GM21528 (cell line): ENCODE data around the gene STARD13.

ENCODE experiments used
- ATAC-seq: cut with Tn5 transposase; IDR thresholded peaks from one replicate; pipeline ENCODE4 v1.9.1; 2021; ENCODE audit warnings: mild to moderate bottlenecking, moderate library complexity; ENCODE audit not compliant: unreplicated experiment, low FRiP score

The STARD13 gene

DNA sequence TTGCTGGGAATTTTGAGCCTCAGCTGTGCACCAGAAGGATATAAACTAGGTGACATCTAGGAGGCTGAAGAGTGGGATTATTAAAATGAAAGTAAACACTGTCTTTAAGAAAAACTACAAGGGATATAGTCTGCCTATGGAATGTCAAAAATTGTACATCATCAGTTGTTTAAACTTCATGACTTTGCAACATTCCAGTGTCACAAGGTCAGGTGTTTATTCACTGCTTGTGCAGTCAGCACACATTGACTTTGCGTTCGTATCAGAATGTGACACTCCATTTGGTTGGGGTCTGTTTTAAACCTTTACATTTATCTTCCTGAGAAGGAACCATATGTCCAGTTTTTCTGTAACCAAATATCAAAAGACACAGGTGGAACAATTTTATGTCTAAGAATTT is 183.7 kb downstream of the STARD13 start:
- ATAC-seq: no peak

DNA sequence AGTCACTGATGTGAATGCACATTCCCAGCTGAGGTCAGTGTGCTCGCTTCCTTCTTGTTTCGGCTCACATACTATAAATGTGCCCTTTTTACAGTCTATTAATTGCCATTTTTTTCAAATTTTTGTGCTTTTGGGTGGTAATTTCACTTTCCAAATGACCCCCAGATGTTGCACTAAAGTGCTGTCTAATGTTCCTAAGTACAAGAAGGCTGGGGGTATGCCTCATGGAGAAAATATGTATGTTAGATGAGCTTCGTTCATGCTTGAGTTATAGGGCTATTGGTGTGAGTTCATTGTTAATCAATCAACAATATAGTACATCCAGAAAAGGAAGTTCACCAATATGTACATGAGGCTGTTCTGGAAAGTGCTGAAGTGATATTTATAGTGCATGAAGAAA is 184.7 kb downstream of the STARD13 start:
- no peak for ATAC-seq

DNA sequence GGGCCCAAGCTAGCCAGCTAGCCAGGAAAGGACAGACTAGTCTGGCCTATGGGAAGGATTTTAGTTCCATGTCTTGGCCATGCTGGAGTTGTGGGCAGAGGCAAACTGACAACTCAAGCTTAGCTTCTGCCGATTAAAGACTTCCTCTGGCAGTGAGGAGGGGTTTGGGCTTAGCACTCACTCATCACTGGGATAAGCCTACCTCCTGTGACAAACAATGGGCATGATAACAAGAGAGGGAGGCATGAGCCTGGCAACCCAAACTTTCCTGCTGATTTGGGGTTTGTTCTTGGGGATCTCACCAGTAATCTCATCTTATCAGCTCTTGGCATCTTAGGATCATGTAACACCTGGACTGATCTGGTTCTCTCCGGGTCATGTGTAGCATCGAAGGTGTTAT is 185.7 kb downstream of the STARD13 start:
- no peak for ATAC-seq

DNA sequence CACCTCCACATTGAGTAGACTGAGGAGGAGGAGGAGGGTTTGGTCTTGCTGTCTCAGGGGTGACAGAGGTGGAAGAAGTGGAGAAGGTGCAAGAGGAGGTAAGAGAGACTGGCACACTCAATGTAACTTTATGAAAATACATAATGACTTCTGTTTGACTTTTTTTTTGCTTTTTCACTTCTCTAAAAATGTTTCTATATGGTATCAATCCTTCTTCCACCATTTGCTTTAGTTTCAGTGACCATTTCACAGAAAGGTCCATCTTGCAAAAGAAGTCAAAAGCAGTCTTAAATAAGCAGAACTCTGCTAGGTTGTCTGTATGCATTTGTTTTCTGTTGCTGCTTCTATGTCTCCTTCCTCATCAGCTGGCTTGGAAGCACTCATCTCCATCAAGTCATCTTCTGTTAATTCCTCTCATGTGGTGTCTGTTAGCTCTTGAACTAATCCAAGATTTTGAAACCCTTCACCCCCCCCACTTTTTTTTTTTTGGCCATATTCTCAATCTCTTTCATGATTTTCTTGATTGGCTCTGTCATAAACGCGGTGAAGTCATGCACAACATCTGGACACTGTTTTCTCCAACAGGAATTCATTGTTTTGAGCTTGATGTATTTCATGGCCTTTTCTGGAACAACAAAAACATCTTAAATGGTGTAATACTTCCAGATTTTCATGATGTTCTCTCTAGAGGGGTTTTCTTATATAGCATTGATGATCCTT is 188.5 kb downstream of the STARD13 start:
- no peak for ATAC-seq

DNA sequence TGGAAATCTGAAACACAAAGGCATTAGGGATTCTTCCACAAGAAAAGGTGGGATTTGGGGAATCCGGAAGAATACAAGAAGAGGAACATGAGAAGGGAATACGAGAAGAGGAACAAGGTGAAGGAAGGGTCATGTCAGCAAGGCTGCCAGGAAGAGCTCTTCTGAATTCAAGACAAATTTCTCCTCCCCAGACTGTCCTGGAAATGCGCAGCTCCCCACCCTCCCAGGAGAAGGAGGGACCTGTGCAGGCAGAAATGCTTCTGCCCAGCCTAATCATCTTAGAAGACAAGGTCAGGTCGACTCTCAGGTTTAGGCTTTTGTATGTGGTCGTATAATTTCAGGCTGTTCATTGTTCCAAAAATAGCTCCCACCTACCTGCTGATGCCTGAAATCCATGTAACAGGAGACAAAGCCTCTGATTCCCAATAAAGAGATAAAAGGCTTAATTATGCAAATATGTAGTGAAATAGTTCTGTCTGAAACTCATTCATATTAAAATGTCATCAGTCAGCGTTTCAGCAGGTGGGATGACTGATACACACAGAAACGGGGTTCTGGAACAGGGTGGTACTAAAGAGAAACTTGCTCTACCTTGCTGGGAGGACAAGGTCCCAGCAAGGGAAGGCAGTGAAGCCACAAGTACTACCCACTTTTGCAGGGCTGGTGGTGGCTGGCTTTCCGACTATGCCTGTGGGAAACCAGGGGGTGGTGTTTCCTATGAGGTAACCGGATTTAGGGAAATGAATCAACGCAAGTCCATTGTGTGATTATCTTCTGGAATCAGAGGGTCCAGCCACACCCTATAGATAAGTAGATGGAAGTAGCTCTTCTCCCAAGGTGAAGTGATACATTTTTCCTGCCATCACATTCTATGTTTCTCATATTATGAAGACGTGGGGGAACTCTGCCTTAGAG is 193.2 kb downstream of the STARD13 start:
- no peak for ATAC-seq

DNA sequence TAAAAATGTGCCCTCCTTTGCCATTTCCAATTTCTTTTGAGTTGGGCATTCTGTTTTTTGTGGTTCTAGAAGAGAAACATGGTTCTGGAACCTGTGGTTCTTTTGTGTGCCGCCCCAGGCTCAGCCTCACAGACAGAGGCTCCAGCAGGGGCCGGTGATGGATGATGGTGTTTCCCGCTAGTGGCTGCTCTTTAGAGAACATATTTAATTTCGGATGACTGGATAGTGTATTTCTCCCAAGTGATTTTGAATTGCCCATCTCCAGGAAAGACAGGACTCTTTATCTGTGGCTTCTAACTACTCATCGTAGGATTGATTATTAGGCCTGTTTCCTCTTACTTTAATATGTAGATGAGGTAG is 194.2 kb downstream of the STARD13 start:
- no peak for ATAC-seq

DNA sequence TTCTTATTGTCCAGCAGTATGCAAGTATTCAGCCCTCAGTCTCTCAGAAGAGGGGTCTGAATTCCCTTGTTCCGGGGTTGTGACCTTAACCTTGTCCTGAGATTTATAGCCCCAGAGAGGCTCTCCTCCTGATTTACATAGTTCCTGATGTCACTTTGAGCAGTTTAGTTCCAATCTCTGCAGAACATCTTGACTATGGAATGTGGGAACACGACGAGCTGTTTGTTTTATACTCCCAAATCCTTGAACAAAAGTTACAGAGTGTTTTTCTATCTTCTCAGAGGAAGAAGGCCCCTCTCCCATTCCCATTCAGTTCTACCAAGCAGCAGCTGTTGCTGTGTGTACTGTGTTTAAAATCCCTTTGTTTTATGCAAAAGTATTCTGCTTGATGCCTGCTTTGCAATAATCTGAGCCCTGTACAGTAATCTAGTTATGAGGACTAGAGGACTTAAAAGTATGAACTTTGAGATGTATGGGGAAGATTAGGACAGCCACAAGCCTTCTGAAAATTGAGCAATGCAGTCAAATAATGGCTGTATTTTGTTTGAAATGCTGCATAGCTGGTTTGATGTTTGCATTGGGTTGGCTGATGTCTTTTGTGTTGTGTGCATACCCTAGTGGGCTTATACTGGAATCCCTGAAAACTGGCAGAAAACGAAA is 194.7 kb downstream of the STARD13 start:
- ATAC-seq: no peak

DNA sequence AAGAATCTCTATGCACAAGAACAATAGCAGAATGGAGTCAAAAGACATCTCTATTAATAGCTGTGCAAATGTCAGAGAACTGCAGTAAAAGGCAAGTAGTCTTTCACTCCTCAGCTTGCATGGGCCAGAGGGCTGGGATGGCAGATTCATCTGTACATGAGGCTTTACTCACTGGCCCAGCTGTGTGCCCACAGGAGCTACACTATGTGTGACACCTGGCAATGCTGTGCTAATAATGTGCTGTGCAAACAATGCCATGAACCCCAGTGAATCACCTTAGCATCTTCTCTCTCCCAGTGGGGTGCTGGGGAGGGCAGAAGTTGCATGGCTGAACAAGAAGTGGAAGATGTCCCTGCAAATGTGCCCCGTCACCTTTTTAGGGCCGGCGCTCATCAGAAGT is 196.2 kb downstream of the STARD13 start:
- ATAC-seq: no peak

DNA sequence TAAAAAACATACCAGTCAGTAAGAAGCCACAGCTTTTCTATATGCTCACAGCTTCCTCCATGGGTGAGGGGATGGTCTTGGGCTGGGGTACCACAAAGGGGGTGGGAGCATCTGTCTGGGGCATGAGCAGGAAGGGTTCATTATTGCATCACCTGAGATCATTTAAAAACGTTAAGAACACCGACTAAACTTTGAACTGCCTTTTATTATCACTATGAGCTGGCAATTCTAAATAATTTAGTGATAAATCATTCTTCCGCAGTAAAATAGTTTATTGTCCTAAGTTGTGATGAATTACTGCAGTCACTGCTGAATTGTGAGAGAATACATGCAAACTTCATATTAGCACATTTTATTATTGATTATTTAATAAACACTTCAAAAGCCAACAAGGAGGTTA is 197.8 kb downstream of the STARD13 start:
- no peak for ATAC-seq

DNA sequence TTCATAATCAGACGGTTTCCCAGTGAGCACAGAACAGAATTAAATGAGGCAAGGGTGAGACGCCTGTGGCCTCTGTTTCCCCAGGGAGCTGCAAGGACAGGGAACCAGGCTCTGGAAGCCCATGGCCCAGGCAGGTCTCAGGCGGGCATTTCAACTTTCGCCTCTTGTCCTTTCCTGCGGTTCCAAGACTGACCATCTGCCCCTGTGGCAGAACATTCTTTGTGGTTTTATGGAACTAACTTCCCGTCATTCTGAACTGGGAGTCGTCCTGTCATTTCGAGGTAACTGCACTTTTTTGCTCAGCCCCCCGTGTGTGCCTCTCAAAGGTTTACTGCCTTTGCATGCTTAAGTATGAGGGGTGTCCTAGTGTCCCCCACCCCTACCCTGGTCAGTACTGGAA is 198.5 kb downstream of the STARD13 start:
- no peak for ATAC-seq

DNA sequence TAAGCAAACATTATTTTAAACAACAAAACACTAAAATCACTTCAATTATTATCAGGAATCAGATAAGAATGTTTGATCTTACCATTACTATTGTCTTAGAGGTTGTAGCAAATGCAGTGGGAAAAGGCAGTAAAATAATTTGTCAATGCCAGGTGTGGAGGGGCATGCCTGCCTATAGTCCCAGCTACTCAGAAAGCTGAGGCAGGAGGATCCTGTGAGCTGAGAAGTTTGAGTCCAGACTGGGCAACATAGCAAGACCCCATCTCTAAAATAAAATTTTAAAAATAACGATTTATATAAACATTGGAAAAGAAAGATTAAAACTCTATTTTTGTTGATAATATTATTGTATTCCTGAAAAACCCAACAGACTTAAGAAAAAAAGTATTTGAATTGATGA is 202.5 kb downstream of the STARD13 start:
- no peak for ATAC-seq

DNA sequence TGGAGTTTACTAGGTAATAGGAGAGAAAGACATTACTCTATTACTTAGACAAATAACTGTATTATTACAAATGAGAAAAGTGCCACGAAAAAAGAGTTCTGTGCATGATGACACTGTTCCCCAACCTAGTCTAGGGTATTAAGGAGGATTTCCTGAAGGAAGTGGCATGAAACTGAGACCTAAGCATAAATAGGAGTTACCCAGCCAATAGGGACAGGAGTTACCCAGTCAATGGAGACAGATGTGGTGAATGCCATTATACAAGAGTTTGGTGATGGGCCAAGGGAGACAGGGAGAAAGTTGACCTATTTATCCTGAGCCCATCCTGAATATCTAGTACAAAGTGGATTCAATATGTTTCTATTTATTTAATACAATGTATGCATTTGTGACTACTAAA is 203.9 kb downstream of the STARD13 start:
- ATAC-seq: no peak

DNA sequence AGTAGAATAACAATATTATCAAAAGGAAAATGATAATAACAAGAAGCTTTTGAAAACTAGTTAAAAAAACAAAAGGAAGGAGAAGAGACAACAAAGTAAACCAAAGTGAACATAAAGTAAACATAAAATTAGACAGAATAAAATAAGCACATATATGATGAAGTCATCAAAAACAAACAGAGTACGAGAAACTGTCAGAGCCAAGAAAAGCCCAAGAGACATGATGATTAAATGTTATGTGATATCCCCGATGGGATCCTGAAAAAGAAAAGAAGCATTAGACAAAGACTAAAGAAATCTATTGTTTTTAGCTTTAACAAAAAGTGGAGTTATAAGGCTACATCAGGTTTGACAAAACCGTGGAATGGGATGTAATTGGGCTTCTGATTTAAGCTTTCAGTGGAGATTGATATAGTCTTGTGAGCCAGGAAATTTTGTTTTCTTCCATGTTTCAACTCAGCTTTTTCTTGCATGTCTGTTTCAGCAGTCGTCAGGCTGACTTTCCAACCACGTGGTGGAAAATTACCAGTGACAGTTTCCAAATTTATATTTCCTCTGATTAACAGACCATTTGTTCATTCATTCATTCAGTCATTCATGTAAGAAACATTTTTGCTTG is 204.5 kb downstream of the STARD13 start:
- no peak for ATAC-seq

DNA sequence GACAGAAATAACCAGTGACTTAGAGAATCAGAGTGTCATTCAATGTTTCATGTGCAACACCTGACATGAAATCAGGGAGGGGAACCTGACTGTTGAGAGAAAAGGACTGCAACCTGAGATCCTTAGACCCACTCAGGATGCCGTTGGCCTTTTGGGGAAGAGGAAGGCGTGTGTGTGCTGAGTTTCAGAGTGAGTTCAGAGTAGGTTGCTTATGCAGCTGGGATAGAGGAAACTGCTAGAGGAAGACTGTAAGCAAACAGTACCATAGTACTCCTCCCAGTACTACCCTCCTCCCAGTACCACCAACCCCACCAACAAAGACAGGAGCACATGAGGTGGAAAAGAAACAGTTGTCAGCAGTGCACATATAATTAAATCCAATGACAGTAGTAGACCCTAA is 205.6 kb downstream of the STARD13 start:
- no peak for ATAC-seq

DNA sequence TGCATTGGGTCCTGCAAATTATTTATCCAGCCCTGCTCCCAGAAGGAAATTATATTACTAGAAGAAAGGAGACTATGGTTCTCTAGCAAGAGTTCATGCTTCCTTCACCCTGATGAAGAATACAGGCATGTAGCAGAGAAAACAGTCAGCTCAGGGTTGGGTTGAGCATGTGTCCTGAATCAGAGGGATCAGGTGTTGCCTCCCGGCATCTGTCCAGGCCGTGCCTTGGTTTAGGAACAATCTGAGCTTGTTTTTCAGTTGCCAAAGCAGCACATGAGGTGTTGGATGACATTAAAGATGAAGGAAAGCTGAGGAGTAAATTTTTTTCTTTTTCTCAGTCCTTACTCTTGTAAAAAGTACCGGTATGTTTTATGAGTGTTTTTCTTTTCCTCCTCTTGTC is 207.3 kb downstream of the STARD13 start:
- no peak for ATAC-seq

DNA sequence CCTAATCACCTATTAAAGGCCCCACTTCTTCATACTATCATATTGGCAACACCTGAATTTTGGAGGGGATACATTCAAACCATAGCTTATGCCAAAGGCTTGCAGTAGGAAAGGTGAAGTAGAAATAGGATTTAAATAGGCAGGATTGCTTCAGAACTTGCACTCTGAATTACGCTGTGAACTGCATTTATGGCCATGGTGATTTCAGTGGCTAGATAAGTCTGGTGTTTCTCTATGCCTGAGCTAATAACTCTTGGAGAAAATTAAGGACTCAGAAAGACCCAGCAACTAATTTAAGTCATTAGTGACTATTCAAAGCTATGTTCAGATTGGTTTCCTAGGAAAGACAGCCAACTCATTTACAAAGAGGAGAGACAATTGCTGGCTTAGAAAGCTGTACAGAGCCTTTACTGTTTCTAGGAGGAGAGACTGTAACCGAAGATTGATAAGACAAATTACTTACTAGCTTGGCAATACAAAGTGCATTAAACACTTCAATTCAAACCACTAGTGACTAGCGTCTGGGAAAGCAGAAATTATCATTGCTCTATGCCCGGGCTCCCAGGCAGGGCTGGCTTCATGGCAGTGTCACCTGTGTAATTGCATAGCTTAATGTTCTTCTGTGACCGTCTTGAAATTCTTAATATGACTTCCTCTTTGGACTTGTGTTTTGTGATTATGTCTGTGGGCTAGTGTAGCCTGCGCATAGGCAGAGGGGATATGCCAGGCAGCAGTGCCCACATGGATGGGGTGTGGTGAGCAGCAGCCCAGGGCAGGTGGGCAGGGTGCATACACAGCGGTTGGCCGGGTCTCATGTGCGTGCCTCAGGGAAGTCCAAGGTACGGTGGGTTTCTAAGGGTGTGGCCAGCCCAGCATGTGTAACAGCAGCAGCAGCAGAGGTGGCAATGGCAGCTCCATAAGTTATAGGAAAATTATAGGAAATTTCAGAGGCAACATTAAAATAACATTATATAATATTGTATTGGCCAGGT is 209.3 kb downstream of the STARD13 start:
- no peak for ATAC-seq

DNA sequence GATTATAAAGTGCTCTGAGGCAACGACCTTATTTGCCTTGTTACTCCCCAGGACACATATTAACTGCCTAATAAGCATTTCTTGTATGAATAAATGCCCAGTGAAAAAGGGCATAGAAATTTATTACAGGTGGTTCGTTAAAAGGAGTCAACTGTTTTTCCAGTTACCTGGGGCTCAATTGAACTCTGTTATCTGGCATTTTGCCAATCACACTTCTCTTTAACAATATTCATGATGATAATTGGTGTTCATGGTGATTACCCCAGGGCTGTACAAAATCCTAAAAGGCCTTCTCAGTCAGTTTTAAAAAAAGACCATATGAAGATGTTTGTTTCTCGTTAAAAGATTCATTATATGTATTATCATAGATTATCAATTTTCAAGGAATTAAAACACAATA is 212.2 kb downstream of the STARD13 start:
- ATAC-seq: no peak

DNA sequence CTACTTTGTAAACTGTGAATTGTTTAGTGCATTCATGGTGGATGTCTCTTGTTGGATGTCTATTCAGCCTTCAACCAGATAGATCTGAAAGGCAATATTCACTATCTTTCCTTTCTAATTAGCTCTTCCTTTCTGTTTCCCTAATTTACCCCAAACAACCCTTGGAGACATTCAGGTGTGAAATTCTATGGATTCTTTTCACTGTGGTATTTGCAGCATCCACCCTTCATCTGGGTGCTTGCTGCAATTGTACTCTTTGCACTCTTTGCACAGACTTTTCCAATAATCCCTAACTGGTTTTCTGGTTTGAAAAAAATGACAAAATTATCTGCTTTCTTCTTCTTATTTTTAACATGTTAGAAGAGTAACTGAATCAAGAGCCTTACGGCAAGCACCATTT is 212.8 kb downstream of the STARD13 start:
- no peak for ATAC-seq

DNA sequence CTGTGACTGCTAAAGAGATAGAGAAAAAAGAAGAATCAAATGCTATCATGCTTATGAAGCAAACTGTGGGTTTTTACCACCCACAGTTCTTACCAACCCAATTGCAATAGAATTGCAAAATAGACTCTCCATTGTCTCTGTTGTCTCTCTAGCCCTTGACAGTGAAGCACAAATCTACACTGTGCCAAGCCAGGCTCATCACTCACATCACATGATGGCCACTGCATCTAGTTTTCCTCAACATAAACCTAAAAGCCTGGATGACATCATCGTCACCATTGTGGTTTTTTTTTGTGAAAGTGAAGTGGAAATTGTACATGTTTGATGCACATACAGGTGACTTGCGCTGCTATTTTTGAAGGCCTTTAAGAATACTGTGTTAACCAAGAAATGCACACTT is 213.3 kb downstream of the STARD13 start:
- no peak for ATAC-seq

DNA sequence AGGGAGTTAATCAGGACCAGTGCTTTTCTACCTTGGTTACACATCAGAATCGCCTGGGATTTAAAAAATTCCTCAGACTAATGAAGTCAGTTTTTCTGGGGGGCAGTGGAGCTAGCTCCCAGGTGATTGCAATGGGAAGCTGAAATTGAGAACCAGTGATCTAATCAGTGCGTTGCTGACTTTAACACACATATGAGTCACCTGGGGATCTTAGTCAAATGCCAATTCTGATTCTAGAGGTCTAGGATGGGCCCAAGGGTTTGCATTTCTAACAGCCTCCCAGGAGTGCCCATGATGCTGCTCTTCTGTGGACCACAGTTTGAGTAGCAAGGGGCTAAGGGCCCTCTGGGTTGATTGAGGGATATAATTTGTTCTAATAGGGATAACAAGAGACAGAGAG is 214.8 kb downstream of the STARD13 start:
- no peak for ATAC-seq
